Erythroblast (primary cell): ENCODE results near the gene CDC42BPB.
"Not testable (repeated sequence)": the region's sequence is repeated elsewhere in the genome, so short reads cannot be mapped to it uniquely, and the experiment has no call there.

Source experiments
- DNase-seq, 2 experiments: peaks; one replicate each; lab custom pipeline; 2025; lab: John Stamatoyannopoulos, UW
- GATA1 ChIP-seq: IDR thresholded peaks from 2 replicates; pipeline ENCODE4 v1.6.1; 2011; ENCODE audit warnings: low read depth, mild to moderate bottlenecking, control low read depth, low read length, moderate library complexity
- POLR2A ChIP-seq: IDR thresholded peaks from 2 replicates; pipeline ENCODE4 v1.6.1; 2011; ENCODE audit warnings: mild to moderate bottlenecking, low read length

CDC42BPB gene

DNA sequence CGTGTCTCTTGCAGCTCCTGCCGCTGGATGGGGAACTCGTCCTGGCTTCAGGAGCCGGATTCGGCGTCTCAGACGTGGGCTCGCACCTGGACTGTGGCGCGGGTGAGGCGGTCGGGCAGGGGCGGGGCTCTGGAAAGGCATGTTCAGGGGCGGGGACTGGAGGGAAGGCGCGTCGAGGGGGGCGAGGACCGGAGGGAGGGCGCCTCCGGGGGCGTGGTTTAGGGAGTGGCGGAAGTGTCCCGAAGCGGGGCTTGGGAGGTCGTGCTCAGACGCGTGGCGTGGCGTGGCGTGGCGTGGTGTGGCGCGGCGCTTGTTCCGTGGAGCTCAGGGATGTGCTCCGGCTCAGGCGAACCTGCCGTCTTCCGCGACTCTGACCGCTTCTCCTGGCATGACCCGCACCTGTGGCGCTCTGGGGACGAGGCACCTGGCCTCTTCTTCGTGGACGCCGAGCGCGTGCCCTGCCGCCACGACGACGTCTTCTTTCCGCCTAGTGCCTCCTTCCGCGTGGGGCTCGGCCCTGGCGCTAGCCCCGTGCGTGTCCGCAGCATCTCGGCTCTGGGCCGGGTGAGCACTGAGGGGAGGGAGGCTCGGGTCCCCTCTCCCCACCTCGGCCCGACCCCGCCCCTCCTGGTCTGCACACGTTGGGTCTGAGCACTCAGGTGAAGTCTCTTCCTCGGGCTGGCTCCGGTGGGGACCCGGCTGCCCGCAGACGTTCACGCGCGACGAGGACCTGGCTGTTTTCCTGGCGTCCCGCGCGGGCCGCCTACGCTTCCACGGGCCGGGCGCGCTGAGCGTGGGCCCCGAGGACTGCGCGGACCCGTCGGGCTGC, 128.7 kb downstream of the CDC42BPB start:
- no peak for TF ChIP-seq GATA1
- no peak for TF ChIP-seq POLR2A
- peak; percentile 70 to 75 for DNase-seq

DNA sequence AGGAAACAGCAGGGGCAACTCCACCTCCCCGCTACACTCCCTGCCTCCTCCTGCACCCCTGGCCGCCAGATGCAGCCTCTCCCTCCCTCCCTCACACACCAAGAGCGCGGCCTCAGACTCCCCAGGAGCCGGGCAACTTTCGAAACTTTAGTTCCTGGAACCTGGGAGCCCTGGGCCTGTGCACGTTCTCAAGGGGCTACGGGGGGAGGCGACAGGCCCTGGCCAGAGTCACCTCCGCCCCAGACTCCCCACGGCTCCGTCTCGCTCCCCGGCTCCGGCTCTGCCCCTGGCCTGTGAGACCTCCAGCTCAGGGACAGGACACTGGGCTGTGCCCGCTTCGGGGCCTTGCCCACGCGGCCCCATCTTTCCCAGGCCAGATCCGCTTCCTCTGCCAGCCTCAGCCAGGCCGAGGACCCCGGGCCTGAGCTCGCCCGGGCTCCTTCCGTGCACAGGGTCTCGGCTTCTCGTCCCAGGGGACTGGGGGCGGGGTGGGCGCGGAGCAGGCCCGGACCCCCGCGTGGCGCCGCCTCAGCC, 129.4 kb downstream of the CDC42BPB start:
- no peak for DNase-seq
- TF ChIP-seq POLR2A (no peak), GATA1 (no peak)

GRCh38 chr14:102927346-102927877, 129.9 kb downstream of the CDC42BPB start:
- no peak for TF ChIP-seq POLR2A
- TF ChIP-seq GATA1: no peak
- no peak for DNase-seq

GRCh38 chr14:102926840-102927239, 130.5 kb downstream of the CDC42BPB start:
- DNase-seq: not testable (repeated sequence)

DNA sequence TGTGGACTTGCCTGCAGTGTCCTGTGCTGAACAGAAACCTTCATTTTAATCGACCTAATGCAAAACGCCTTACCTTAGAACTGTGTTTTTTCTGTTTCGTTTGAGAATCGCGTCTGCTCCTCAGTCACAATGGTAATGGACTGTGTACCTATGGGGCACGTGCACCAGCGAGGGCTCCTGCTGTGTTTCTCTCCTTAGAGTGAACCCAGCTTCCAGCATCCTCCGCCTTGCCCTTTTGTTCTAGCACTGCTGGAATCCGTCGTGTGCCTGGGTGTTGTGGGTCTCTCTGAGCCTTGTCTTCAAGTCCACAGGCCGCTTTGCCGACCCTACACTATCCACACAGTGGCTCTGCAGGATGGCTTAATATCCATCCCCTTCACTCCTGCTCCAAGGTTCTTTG, 131.2 kb downstream of the CDC42BPB start:
- no peak for DNase-seq
- TF ChIP-seq POLR2A: no peak
- no peak for TF ChIP-seq GATA1

DNA sequence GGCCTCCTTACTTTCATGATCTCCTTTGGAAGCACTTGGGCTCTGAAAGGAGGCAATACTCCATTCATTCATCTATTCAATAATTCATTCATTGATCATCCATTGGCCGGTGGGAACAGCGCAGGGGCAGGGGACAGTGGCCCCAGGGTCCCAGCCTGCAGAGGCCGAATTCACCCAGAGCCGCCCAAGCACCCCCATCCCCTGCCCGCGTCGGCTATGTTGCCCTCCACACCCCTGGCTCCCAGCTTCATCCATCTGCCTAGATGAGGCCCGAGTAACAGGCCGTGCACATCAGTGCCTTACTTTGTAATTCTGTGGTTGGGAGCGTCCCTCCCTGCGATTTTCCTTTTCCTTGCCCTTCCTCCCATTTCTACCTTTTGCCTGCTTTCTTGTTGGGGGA, 131.7 kb downstream of the CDC42BPB start:
- no peak for TF ChIP-seq GATA1
- TF ChIP-seq POLR2A: no peak
- DNase-seq: no peak

- TF ChIP-seq GATA1 (no peak), POLR2A (no peak)
- no peak for DNase-seq
Observed at GRCh38 chr14:102924632-102925588, 132.4 kb downstream of the CDC42BPB start.

- TF ChIP-seq POLR2A (no peak), GATA1 (no peak)
- no peak for DNase-seq
Observed at GRCh38 chr14:102923925-102924486, 133.3 kb downstream of the CDC42BPB start.

DNA sequence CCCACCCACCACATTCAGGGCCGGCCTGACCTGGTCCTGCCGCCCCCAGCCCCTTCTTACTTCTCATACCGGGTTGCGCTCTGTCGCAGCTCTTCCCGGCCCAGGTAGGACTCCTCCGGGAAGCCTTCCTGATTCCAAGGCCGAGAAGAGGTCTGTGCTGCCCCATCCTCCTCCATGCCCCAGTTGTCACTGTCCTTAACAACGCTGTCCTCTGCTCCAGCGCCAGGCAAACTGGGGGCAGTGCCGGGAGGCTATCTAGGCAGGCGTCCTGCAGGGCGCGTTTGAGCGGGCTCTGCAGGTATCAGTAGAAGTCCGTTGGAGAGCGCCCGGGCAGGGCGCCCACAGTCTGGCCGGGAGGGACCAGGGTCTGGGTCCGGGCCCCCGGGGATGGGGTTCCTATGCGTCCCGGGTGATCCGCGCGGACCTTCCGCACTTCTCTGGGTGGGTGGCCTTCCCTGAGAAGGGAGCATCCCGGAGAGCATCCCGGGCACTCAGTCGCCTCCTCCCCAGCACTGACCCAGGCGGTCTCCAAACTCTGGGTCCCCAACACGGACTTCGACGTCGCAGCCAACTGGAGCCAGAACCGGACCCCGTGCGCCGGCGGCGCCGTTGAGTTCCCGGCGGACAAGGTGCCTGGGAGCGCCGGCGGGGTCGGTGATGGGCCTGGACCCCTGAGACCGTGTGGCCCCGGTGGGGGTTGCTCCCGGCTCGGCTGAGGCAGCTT, 134.0 kb downstream of the CDC42BPB start:
- no peak for TF ChIP-seq GATA1
- no peak for TF ChIP-seq POLR2A
- no peak for DNase-seq

DNA sequence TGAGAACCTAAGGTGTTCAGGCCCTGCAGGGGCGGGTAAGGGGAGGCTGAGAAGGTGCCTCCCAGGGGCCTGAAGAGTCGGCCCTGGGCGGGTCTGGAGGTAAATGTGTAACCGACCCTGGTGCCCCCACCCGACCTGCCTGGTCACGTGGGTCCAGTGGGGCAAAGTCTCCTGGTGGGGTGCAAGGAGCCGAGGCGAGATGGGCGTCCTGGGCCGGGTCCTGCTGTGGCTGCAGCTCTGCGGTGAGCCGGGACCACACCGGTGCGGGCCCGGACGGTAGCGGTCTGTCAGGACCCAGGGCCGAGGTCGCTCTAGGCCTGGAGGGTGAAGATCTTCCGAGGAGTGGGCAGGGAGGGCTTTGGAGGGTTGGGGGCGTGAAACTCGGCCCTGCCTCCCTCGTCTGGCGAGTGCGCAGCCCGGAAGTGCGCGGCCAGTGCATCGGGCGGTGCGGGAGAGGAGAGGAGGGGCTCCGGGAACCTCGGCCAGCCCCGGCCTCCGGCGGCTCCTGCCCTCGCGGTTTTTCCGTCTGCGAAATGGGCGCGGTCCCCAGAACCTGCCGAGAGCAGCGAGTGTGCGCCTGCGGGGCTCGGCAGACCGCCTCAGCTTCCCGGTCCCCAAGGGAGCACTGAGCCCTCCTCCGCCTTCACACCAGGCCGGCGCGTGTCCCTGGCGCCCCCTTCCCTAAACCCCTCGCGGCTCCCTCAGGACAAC, 134.7 kb downstream of the CDC42BPB start, which contains the start of gene AMN:
AMN (plus strand) TSS at position 174 of the 711 bp plus-strand sequence; CDS start at position 200, 26 bp downstream.
- DNase-seq: no peak
- TF ChIP-seq GATA1: no peak
- no peak for TF ChIP-seq POLR2A

- TF ChIP-seq POLR2A (no peak), GATA1 (no peak)
- no peak for DNase-seq
Observed at GRCh38 chr14:102920998-102921304, 136.4 kb downstream of the CDC42BPB start.
